Measurements from ENCODE around the gene ACKR3. TPM values are rescaled to one million over a fixed set of nuclear protein-coding genes. Genes with fewer than 3 reads are reported as not detected.

ACKR3 gene
- total RNA-seq, 1 donor, result 31.0 TPM

DNA sequence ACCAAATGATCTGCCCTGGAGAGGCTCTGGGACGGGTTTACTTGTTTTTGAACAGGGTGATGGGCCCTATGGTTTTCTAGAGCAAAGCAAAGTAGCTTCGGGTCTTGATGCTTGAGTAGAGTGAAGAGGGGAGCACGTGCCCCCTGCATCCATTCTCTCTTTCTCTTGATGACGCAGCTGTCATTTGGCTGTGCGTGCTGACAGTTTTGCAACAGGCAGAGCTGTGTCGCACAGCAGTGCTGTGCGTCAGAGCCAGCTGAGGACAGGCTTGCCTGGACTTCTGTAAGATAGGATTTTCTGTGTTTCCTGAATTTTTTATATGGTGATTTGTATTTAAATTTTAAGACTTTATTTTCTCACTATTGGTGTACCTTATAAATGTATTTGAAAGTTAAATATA lies 11.9 kb downstream of the ACKR3 start:
- no peak for DNase-seq (ENCODE audit: low read depth in 2 of 3, low spot score in 2 of 3)

GRCh38 chr2:236582968-236583367 lies 13.3 kb downstream of the ACKR3 start:
- no peak for DNase-seq (ENCODE audit: low read depth in 2 of 3, low spot score in 2 of 3)

DNA sequence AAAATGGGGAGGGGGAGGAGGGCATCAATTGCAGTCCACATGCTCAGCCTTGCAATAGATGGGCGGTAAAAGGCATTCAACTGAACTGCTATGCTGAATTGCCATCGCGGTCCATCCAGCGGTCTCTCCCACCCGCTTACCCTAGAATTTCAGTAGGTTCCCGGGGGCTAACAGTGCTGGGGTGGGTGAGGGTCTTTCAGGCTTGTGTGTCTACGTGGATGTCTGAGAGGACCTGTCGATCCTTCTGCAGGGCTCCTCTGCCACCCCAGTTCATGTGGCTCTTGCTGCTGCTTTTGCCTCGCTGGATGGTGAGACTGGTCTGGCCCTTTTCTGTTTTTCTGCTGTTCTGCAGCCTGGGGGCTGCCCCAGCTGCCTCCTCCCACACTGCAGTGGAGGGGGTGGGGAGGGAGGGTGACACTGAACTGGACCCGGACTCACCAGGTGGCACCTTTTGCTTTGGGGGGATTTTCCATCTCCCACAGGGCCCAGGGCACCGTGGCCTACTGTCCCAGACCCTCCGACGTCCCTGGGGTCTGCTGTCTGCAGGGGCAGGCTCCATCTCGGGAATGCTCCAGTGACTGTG lies 14.1 kb downstream of the ACKR3 start:
- no peak for DNase-seq (ENCODE audit: low read depth in 2 of 3, low spot score in 2 of 3)

DNA sequence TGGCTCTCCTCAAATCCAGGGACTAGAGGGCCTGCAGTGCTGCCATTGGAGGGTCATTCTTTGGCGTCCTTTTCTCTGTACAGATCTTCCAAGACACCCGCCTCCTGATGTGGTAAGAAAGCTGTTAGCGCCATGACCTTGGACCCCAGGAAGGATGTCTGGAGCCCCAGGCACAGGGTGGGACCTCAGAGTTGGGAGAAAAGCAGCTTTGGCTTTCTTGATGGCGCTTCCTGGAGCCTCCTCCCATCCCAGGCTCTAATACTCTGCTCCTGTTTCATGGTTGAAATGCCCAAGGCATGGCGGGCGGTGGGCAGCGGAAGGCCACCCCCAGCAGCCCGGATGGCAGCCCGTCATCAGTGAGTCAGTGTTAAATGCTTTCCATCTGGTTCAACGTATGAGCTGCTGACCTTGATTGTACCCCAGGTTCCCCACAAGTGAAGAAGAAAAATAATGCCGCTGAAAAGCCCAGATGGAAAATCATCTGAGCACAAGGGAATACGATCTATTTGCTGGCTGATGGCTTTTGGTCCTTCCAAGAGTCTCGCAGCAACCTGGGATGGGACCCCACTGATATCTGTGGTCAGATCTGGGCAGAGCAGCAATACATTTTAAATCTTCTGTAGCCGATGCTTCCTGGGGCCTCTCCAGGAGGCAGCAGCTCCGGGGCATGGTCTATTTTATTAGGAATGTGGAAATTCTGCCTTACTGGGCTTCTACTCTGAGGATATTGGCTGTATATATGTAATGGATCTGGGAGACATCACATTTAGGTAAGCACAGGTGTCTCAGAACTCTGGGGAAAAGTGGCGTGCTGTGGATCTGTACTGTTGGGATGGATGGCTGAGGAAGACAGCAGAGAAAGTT lies 15.1 kb downstream of the ACKR3 start:
- no peak for DNase-seq (ENCODE audit: low read depth in 2 of 3, low spot score in 2 of 3)

DNA sequence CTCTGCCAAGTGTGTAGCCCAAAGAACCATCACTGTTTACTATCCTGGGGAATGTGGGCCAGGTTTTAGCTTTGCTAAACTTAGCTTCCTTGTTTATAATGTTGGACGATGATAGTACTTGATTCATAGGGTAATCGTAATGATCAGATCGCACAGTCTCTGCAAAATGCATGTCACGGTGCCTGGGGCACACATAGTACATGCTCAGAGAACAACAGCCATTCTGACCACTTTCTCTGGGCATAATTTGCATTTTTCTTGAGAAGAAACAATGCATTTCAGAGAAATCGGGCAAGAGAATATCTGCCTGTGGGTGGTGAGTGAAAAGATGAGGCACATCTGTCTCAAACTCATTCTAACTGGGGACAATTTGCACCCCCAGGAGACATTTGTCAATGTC lies 16.3 kb downstream of the ACKR3 start:
- DNase-seq (ENCODE audit: low read depth in 2 of 3, low spot score in 2 of 3), result no peak

GRCh38 chr2:236587861-236588815 lies 18.5 kb downstream of the ACKR3 start:
- DNase-seq (ENCODE audit: low read depth in 2 of 3, low spot score in 2 of 3), result no peak

DNA sequence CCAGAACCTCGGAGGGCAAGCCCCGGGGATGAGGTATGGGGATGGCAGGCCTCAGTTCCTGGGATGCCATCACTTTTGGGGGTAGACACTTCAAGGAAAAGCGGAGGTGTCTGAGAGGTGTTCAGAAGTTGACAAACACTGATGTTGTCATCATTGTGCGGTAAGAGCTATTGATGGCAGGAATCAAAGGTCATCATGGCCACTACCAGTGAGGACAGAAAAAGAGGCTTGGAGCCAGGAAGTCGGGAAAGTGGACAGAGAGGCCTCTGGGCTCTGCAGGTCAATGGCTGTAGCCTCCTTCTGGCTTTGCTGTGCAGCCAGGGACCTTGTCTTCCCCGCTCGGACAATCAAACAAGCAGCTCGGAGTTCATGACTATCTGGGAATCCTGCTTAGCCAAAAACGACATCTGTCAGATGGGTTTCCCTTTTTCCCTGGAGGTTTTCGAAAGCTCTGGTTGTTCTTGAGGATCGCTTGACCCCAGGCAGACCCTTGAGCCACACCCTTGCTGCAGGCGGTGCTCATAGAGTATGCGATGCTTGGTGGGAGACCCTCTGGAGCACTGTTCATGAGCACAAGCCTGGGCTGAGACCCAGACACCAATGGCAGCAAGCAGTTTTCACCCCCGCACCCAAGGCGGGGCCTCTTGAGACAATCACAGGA lies 19.4 kb downstream of the ACKR3 start:
- DNase-seq (ENCODE audit: low read depth in 2 of 3, low spot score in 2 of 3), result no peak

- no peak for DNase-seq (ENCODE audit: low read depth in 2 of 3, low spot score in 2 of 3)
Observed at GRCh38 chr2:236590846-236591245, 21.2 kb downstream of the ACKR3 start.

DNA sequence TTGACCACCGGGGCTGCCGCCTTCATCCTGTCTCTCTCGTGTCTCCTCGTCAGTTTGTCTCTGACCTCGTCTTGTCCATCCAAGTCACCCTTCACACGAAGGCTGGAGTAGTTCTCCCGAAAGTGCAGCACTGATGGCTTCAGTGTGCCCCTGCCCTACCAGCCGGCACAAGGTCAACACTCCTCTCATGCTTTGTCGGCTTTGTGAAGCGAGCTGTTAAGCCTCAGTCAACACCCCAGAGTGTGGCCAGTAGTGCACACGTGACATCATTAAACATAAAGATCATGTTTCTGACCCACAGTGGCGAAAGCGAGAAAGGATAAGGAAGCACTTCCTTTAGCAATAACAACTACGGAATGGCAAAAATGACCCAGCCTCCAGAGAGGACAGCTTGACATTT lies 23.2 kb downstream of the ACKR3 start:
- DNase-seq (ENCODE audit: low read depth in 2 of 3, low spot score in 2 of 3), result no peak

DNA sequence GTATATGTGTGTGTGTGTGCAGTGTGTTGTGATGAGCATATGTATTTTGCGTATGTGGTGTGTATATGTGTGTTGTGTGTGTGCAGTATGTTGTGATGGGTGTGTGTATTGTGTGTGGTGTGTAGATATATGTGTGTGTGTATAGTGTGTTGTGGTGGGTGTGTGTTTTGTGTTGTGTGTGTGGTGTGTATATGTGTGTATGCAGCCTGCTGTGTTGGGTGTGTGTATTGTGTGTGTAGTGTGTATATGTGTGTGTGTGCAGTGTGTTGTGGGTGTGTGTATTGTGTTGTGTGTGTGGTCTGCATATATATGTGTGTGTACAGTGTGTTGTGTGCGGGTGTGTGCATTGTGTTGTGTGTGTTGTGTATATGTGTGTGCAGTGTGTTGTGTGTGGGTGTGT lies 23.9 kb downstream of the ACKR3 start:
- no peak for DNase-seq (ENCODE audit: low read depth in 2 of 3, low spot score in 2 of 3)

DNA sequence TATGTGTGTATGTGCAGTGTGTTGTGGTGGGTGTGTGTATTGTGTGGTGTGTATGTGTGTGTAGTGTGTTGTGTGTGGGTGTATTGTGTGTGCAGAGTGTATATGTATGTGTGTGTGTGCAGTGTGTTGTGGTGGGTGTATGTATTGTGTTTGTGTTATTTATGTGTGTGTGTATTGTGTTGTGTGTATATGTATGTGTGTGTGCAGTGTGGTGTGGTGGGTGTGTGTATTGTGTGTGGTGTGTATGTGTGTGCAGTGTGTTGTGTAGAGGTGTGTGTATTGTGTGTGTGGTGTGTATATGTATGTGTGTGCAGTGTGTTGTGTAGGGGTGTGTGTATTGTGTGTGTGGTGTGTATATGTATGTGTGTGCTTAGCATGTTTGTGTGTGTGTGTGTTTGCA lies 24.3 kb downstream of the ACKR3 start:
- no peak for DNase-seq (ENCODE audit: low read depth in 2 of 3, low spot score in 2 of 3)

GRCh38 chr2:236597629-236598028 lies 28.0 kb downstream of the ACKR3 start:
- no peak for DNase-seq (ENCODE audit: low read depth in 2 of 3, low spot score in 2 of 3)

DNA sequence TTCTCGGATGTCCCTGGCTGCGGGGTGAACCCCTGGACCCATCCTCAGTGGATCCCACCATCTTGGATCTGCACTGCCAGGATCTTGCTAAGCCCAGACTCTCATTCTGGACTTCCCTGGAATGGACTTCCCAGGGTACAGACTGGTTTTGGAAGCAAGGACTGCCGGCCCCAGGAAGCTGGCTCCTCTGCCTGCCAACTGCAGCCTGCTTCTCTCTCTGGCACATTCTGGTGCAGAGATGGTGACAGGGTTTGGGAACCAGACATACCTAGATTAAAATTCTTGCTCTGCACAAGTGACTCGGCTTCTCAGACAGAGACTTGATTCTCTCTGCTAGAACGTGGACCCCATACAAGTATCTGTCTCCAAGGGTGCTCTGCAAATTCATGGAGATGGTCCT lies 29.4 kb downstream of the ACKR3 start:
- DNase-seq (ENCODE audit: low read depth in 2 of 3, low spot score in 2 of 3), result no peak

- no peak for DNase-seq (ENCODE audit: low read depth in 2 of 3, low spot score in 2 of 3)
Observed at GRCh38 chr2:236600158-236600557, 30.5 kb downstream of the ACKR3 start.

DNA sequence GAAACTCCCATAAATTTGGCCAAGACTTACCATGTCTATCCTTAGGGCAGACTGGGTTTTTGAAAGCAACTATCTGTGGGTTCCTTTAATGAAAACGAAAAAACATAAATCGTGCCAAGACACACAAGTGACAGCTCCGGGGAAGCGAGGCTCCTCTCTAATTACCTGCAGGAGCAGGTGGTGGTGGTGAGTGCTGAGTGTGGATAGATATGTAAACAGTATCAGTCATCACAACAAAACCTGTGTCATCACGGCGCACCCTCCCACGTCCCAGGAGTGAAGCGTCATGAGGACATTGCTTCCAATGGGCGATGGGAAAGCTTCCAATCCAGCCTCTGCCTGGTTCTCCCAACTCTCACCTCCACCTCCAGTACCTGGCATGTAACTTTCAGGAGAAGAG lies 31.3 kb downstream of the ACKR3 start:
- DNase-seq (ENCODE audit: low read depth in 2 of 3, low spot score in 2 of 3), result no peak

- DNase-seq (ENCODE audit: low read depth in 2 of 3, low spot score in 2 of 3), result no peak
Observed at GRCh38 chr2:236601316-236602202, 31.9 kb downstream of the ACKR3 start.

DNA sequence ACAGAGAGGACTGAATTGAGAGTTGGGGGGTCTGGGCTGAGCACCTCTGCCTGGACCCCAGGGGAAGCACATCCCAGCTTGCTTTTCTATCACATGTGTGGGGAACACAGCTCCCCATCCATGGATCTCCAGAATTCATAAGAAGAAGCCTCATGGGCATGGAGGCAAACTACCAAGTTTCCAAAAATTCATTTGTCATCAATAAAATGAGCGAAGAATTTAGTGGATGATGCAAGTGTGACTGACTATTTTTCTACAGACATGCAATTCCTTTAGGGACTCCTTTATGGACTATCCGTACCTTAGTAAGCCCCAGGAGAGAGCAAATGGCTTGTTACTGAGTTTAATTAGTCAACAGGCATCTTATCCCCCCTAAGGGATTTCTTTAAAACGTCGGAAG lies 33.1 kb downstream of the ACKR3 start:
- DNase-seq (ENCODE audit: low read depth in 2 of 3, low spot score in 2 of 3), result no peak

DNA sequence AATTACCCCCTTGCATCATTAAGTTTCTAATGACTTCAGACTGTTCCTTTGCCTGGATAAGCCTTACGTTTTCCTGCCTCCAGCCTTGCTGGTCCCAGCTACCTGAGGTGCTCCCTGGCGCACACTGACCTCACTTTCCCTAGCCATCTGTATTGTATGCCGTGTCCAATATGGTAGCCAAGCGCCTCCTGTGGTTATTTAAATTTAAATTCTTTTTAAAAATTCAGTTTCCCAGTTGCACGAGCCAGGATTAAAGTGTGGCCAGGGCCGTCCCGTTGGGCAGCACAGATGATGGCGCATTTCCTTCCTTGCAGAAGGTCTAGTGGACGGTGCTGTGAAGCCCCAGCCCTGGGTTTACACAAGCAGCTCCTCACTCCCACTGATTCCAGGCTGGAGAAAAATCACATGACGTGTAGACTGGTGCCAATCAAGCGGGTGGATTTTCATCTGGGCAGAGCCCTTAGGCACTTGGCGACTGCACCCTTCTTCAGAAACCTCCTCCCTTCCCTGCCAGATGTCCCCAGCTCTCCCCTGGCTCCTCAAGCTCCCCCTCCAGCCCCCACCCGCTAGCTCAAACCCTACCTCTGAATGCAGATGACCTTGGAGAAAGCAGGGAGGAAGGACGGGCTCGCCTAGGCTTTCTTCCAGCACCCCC lies 33.9 kb downstream of the ACKR3 start:
- no peak for DNase-seq (ENCODE audit: low read depth in 2 of 3, low spot score in 2 of 3)
